Heart left ventricle (tissue), 16 donors: ENCODE measurements around the gene SUPT3H. TPM values are rescaled to one million over a fixed set of nuclear protein-coding genes. Genes with fewer than 3 reads are reported as not detected.

Experiments used
- ATAC-seq, 4 donors: fragments of 200-7000 bp; cut with Tn5 transposase; one replicate each; pipeline ENCODE4 v1.9.1; 2020 to 2022; ENCODE audit warnings: moderate library complexity in 4 of 4, mild to moderate bottlenecking in 3 of 4, moderate number of reproducible peaks in 1 of 4
- DNase-seq, 5 donors: peaks; one replicate each; pipeline ENCODE4 v3.0.0-alpha.2; 2020
- H3K27ac ChIP-seq, 12 donors: fragments of 200-600 bp; sonication (generic) in 4 of 12; one replicate each; pipeline versions ENCODE4 v1.5.0 to v1.8.0; 2016 to 2022; ENCODE audit warnings: mild to moderate bottlenecking in 2 of 12
- H3K27me3 ChIP-seq, 9 donors: fragments of 200-600 bp; sonication (generic) in 2 of 9; one replicate each; pipeline versions ENCODE4 v1.5.1 to v1.8.0; 2016 to 2022; ENCODE audit warnings: mild to moderate bottlenecking in 3 of 9
- H3K36me3 ChIP-seq, 9 donors: fragments of 200-600 bp; sonication (generic) in 2 of 9; one replicate each; pipeline versions ENCODE4 v1.5.0 to v1.8.0; 2018 to 2022; ENCODE audit warnings: mild to moderate bottlenecking in 2 of 9
- H3K4me1 ChIP-seq, 12 donors: fragments of 200-600 bp; sonication (generic) in 4 of 12; one replicate each; pipeline versions ENCODE4 v1.5.0 to v1.8.0; 2016 to 2022; ENCODE audit warnings: mild to moderate bottlenecking in 3 of 12
- H3K4me3 ChIP-seq, 12 donors: fragments of 200-600 bp; sonication (generic) in 4 of 12; one replicate each; pipeline versions ENCODE4 v1.5.0 to v1.8.0; 2017 to 2022; ENCODE audit warnings: mild to moderate bottlenecking in 9 of 12, moderate library complexity in 4 of 12
- H3K9me3 ChIP-seq, 12 donors: fragments of 200-600 bp; sonication (generic) in 4 of 12; one replicate each; pipeline versions ENCODE4 v1.5.0 to v1.8.0; 2016 to 2022; ENCODE audit warnings: mild to moderate bottlenecking in 1 of 12
- POLR2A ChIP-seq, 2 donors: fragments of 450-650 bp; IDR thresholded peaks; one replicate each; pipeline ENCODE4 v1.6.1; 2017; ENCODE audit warnings: antibody characterized with exemption in 2 of 2, mild to moderate bottlenecking in 2 of 2, moderate library complexity in 2 of 2
- WGBS, 4 donors: extraction: QIAGEN DNeasy Blood & Tissue Kit in 2 of 4; methylation state at CpG; one replicate each; pipeline versions ENCODE4 v1.1.5 to v1.1.7; 2013 to 2018; 5-methylcytosine and 5-hydroxymethylcytosine counted together
- intact Hi-C, 10 donors: fragments of 100-400 bp; cut with DNase I; formaldehyde crosslinking; loops; one replicate each; pipeline versions ENCODE4 v1.11.1 to v1.14.2; 2022
- polyA plus RNA-seq, 2 donors: library from polyadenylated mRNA; stranded (reverse); fragments of 200-250 nt; gene quantifications; one replicate each; pipeline ENCODE4 v1.2.3, GENCODE V29; 2013
- total RNA-seq, 9 donors: library from RNA; depleted of rRNA in 2 of 9; stranded (reverse); fragments of >200 nt in 2 of 9; fragmentation: NEBNext Ultra II Directional in 3 of 9; extraction: Animal tissue kit (Norgen Biotek cat#: 25700) in 3 of 9; gene quantifications; one replicate each; pipeline versions ENCODE4 v1.1.0 to v1.2.4, GENCODE V29; 2016 to 2023
- TF ChIP-seq, protein P1 (sequence below), 12 donors: fragments of 200-600 bp; sonication (generic) in 4 of 12; IDR thresholded peaks; one replicate each; pipeline versions ENCODE4 v1.5.0 to v1.8.0; 2018 to 2022; ENCODE audit warnings: antibody characterized with exemption in 12 of 12, mild to moderate bottlenecking in 5 of 12
- donor health status: ischemic (EF 13 %, LVEDD 7.1; RV severe dilation, severe dysfunction).
- donor health status: healthy with polysubstance abuse.
- donor health status: DM: no; HTN: yes; CAD: no.
- donor health status: DM: no; HTN: no; CAD: no.
- donor health status: ischemic (EF 25% LVEDD 6.9; RV normal size, moderate dysfunction).
- donor health status: ischemic (EF 25% LVEDD 5.7; RV mildly dilated, moderate dysfunction).
- donor health status: healthy.
- donor health status: DM: yes; HTN: yes; CAD: no.
- donor health status: ischemic (EF 35%, LVEDD 5.7; RV mildly dilated, moderate dysfunction).
- donor health status: nonischemic (EF 11% LVEDD 7.7; RV severe dilation, severe dysfunction).
- donor health status: DM: yes; HTN: yes; CAD: no.
- donor health status: PGD.
- donor health status: ischemic (EF 29% LVEDD 5.4; RV normal size, mild dysfunction).
- donor health status: nonischemic (EF 23%, LVEDD 6.1; RV moderate dilation, normal function).

Gene SUPT3H
- total and polyA plus RNA-seq, 11 donors, result 1.5 to 8.1 (median 4.1) TPM

DNA sequence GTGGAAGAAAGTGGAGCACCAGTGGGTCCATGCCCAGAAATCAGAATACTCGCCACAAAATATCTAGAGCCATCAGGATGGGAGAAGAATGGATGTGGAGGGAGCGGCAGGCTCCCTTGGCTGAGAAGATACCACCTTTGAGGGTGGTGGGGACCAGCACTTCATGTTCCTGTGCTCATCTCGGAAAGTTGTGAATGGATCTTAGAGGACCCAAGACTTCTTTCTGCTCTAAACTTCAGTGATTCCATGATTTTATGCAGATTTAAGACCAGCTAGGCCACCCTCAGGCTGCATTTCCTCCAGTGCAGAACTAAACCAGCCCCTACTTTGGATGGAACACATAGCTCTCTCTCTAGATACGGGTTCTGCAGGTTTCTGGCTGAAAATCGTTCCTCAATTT is 573.7 kb downstream of the SUPT3H start:
- WGBS, 4 donors, result 82 to 94% (median 92%) methylated on average over 4 to 5 of the region's 5 CpGs
- Histone ChIP-seq H3K4me3 (no peak overlapping the region), H3K27me3 (peaks cover 0 to 11% (median 0%) of the 10 kb centered on the region in 9 donors), H3K4me1 (peaks cover 0 to 16% (median 6%) of the 10 kb centered on the region in 12 donors), H3K36me3 (no peaks in the 10 kb centered on the region), H3K9me3 (no peaks in the 10 kb centered on the region), H3K27ac (no peak overlapping the region)
- intact Hi-C loops, result no loop called here
- ATAC-seq (no peak), DNase-seq (no peak)
- TF ChIP-seq, protein P1, sequence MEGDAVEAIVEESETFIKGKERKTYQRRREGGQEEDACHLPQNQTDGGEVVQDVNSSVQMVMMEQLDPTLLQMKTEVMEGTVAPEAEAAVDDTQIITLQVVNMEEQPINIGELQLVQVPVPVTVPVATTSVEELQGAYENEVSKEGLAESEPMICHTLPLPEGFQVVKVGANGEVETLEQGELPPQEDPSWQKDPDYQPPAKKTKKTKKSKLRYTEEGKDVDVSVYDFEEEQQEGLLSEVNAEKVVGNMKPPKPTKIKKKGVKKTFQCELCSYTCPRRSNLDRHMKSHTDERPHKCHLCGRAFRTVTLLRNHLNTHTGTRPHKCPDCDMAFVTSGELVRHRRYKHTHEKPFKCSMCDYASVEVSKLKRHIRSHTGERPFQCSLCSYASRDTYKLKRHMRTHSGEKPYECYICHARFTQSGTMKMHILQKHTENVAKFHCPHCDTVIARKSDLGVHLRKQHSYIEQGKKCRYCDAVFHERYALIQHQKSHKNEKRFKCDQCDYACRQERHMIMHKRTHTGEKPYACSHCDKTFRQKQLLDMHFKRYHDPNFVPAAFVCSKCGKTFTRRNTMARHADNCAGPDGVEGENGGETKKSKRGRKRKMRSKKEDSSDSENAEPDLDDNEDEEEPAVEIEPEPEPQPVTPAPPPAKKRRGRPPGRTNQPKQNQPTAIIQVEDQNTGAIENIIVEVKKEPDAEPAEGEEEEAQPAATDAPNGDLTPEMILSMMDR (IDR thresholded peaks at IDR 0.05), result no peak
- TF ChIP-seq POLR2A (IDR thresholded peaks at IDR 0.05), result no peak

DNA sequence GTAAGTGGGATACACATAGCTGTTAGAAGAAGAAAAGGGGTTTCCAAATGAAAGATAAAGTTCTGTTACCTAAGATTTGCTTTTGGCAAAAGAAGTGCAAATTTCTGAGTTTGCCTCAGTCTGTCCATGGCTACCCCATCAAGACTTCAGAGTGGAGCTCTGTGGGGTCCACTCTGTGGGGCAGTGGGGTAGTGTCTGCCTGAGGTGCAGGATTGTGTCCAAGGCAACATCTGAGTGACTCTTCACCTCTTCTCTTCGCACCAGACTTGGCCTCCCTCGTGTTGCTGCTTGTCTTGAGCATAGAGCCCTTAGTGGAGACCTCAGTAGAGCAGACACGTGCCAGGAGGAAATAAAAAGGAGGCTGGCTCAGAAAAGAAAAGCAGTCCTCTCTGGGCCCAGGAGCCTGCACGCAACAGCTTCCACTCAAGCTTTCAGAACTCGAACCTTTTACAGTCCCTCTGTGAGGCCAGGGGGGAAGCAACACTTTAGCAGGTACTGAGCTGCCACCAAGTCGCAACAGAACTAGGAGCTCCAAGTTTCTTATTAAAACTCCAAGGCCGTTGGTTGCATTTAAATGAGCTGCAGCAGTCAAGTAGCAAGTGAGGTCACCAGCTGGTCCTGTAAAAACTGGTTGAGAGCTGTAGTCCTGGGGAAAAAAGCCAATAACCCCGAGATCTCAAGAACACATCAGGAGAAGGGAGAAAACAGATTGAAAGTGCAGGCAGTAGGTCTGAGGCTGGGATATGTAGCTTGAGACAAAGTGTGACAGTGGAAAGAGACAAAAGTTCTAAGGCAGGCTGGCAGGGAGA is 576.7 kb downstream of the SUPT3H start:
- no peak overlapping the region for H3K27ac ChIP-seq
- no peak for ATAC-seq
- no peaks in the 10 kb centered on the region for H3K36me3 ChIP-seq
- intact Hi-C loops, result no loop called here
- H3K27me3 ChIP-seq, result peaks cover 0 to 16% (median 0%) of the 10 kb centered on the region in 9 donors
- TF ChIP-seq, protein P1 (IDR thresholded peaks at IDR 0.05), result no peak
- TF ChIP-seq POLR2A (IDR thresholded peaks at IDR 0.05), result no peak
- H3K4me3 ChIP-seq, result no peak overlapping the region
- DNase-seq, result no peak
- peaks cover 0 to 16% (median 6%) of the 10 kb centered on the region in 12 donors for H3K4me1 ChIP-seq
- WGBS, 4 donors, result 71 to 81% (median 74%) methylated on average over 6 to 8 of the region's 8 CpGs
- no peaks in the 10 kb centered on the region for H3K9me3 ChIP-seq

DNA sequence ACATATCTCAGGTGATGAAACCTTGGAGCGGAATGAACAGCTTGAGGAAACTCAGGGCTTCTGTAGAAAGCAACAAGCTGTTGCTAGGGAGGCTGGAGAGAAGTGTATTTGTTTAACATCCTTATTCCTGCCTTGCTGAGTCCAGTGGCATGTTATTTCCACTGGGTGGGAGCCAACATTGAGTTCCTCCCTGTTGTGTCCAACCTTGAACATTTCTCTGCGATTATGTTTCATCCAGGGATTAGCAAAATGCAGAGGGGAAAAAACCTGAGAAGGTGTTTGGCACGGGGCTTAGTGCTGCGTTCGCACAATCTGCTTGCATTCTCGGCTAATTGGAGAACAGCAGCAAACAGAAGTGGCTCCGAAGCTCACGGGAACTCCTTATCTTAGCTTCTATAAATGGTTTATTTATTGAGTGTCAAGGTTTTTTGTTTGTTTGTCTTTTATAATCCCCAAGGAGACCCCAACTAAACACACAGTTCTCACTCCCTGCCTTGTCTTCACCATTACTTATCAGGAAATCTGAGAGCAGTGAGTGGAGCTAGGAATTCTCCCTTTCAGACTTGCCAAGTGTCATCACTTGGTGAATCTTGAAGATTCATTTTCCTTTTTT is 577.5 kb downstream of the SUPT3H start:
- Histone ChIP-seq H3K36me3 (no peaks in the 10 kb centered on the region), H3K4me1 (peaks cover 0 to 16% (median 6%) of the 10 kb centered on the region in 12 donors), H3K4me3 (peak overlapping the region in 5 of 12 donors; percentile 15 to 33 (median 30)), H3K9me3 (no peaks in the 10 kb centered on the region), H3K27ac (no peak overlapping the region), H3K27me3 (peaks cover 0 to 16% (median 0%) of the 10 kb centered on the region in 9 donors)
- 7 to 16% (median 11%) methylated on average over 8 of the region's 8 CpGs for WGBS, 4 donors
- no peak for DNase-seq
- intact Hi-C loops, result no loop called here
- ATAC-seq, result peak; percentile 20 to 63 (median 48)
- TF ChIP-seq, protein P1 (IDR thresholded peaks at IDR 0.05), result no peak
- TF ChIP-seq POLR2A (IDR thresholded peaks at IDR 0.05), result no peak

DNA sequence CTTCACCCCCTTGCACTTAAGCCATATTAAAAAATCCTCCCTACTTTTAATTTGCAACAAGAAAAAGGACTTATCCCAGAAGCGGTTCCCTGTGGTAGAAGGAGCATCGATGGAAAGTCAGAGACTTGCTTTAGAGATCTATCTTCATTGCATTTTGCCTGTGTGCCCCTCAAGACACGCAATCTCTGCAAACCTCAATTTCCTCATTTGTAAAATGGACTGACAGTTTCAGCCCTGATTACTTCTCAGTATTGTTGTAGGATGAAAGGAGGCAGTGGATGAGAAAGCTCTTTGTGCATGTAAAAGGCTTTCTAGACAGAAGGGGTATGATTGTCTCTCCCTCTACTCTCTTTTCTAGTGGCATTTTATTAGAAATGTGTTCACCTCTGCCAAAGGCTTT is 580.0 kb downstream of the SUPT3H start:
- 73 to 97% (median 89%) methylated on average over 3 of the region's 3 CpGs for WGBS, 4 donors
- Histone ChIP-seq H3K9me3 (no peaks in the 10 kb centered on the region), H3K36me3 (no peaks in the 10 kb centered on the region), H3K27me3 (peaks cover 0 to 16% (median 0%) of the 10 kb centered on the region in 9 donors), H3K4me1 (peaks cover 0 to 16% (median 6%) of the 10 kb centered on the region in 12 donors), H3K27ac (no peak overlapping the region), H3K4me3 (no peak overlapping the region)
- ATAC-seq (no peak), DNase-seq (no peak)
- TF ChIP-seq, protein P1 (IDR thresholded peaks at IDR 0.05), result no peak
- TF ChIP-seq POLR2A (IDR thresholded peaks at IDR 0.05), result no peak
- intact Hi-C loops, result no loop called here
